HCT116 (cell line): ENCODE measurements around the gene SPAG5. TPM values are rescaled to one million over a fixed set of nuclear protein-coding genes. Genes with fewer than 3 reads are reported as not detected.

Experiments
- ATAC-seq: fragments of 200-7000 bp; cut with Tn5 transposase; 2 replicates; pipeline ENCODE4 v1.9.1; 2020; ENCODE audit warnings: mild to moderate bottlenecking, moderate library complexity
- BruUV-seq: library from RNA; stranded (reverse); fragments of 400-500 nt; replicated peaks from 2 replicates; lab custom pipeline; 2021; lab: Mats Ljungman, UMichigan
- CTCF ChIA-PET: fragments of 300-600 bp; sonication (Branson Sonifier 250); formaldehyde crosslinking; loops from one replicate; lab custom pipeline; 2021; ENCODE audit warnings: antibody characterized with exemption; lab: Charles Lee
- POLR2A ChIA-PET: fragments of 300-600, 350-600 bp; sonication (Branson Sonifier 250); formaldehyde crosslinking; loops from one replicate; lab custom pipeline; 2021; ENCODE audit warnings: antibody characterized with exemption; lab: Charles Lee
- RAD21 ChIA-PET, 2 experiments: fragments of 300-600 bp; sonication (Branson Sonifier 250); formaldehyde crosslinking; loops; one replicate each; lab custom pipeline; 2023; ENCODE audit warnings: low total read pairs in 2 of 2; ENCODE audit not compliant: uncharacterized antibody in 2 of 2, unreplicated experiment in 2 of 2, low non-redundant PET in 1 of 2; lab: Charles Lee
- DNase-seq: peaks from one replicate; pipeline ENCODE4 v3.0.0-alpha.2; 2010; ENCODE audit warnings: low read depth, low spot score
- H2AFZ ChIP-seq: fragments of 200-600 bp; shearing (Covaris generic), sonication (generic); 2 replicates; pipeline ENCODE4 v1.6.1; 2017; ENCODE audit warnings: low read depth, mixed run types, mixed read lengths, antibody characterized with exemption, low read length; ENCODE audit not compliant: poor library complexity, severe bottlenecking
- H3K27ac ChIP-seq: 2 replicates; pipeline ENCODE4 v1.5.1; 2012; ENCODE audit warnings: low read depth, low read length
- H3K27me3 ChIP-seq: fragments of 200-600 bp; sonication (generic); 2 replicates; pipeline ENCODE4 v1.6.1; 2016; ENCODE audit warnings: mixed run types, low read length, mixed read lengths; ENCODE audit not compliant: insufficient read depth
- H3K36me3 ChIP-seq, 2 experiments: fragments of 200-500 bp in 1 of 2; fragments of 200-600 bp in 1 of 2; sonication (Bioruptor generic) in 1 of 2; sonication (generic) in 1 of 2; 2 replicates each; pipeline versions ENCODE4 v1.5.1 to v1.6.1; 2014 to 2016; ENCODE audit warnings: low read length in 2 of 2, inconsistent platforms in 1 of 2, mixed read lengths in 1 of 2, mixed run types in 1 of 2; ENCODE audit not compliant: insufficient read depth in 2 of 2, control insufficient read depth in 1 of 2
- H3K4me1 ChIP-seq, 2 experiments: fragments of 200-600 bp in 1 of 2; sonication (generic) in 1 of 2; 2 replicates each; pipeline versions ENCODE4 v1.5.1 to v1.6.1; 2012 to 2017; ENCODE audit warnings: low read length in 2 of 2, inconsistent platforms in 1 of 2, mild to moderate bottlenecking in 1 of 2, mixed read lengths in 1 of 2, mixed run types in 1 of 2, moderate library complexity in 1 of 2; ENCODE audit not compliant: insufficient read depth in 2 of 2, control insufficient read depth in 1 of 2
- H3K4me2 ChIP-seq: fragments of 200-600 bp; sonication (generic); 2 replicates; pipeline ENCODE4 v1.6.1; 2017; ENCODE audit warnings: mixed run types, low read length, mixed read lengths
- H3K4me3 ChIP-seq, 2 experiments: fragments of 200-600 bp in 1 of 2; sonication (generic) in 1 of 2; replicated peaks in 1 of 2; 2 replicates each; pipeline ENCODE4 v1.5.1; 2011 to 2016; ENCODE audit warnings: low read length in 2 of 2, control low read depth in 1 of 2, low read depth in 1 of 2, mild to moderate bottlenecking in 1 of 2, mixed read lengths in 1 of 2, mixed run types in 1 of 2
- H3K79me2 ChIP-seq: fragments of 200-600 bp; sonication (generic); 2 replicates; pipeline ENCODE4 v1.6.1; 2017; ENCODE audit warnings: mild to moderate bottlenecking, mixed run types, low read length, moderate library complexity, mixed read lengths; ENCODE audit not compliant: insufficient read depth
- H3K9ac ChIP-seq: fragments of 200-600 bp; sonication (generic); 2 replicates; pipeline ENCODE4 v1.6.1; 2016; ENCODE audit warnings: low read length, mixed read lengths
- H3K9me2 ChIP-seq: fragments of 200-600 bp; sonication (generic), shearing (Covaris generic); 2 replicates; pipeline ENCODE4 v1.6.1; 2017; ENCODE audit warnings: mixed run types, mild to moderate bottlenecking, moderate library complexity; ENCODE audit not compliant: insufficient read depth
- H3K9me3 ChIP-seq, 2 experiments: fragments of 200-500 bp in 1 of 2; fragments of 200-600 bp in 1 of 2; sonication (Bioruptor generic) in 1 of 2; sonication (generic) in 1 of 2; 2 replicates each; pipeline ENCODE4 v1.6.1; 2014 to 2017; ENCODE audit warnings: low read length in 2 of 2, mixed read lengths in 2 of 2, inconsistent platforms in 1 of 2, low read depth in 1 of 2, mild to moderate bottlenecking in 1 of 2, mixed run types in 1 of 2, moderate library complexity in 1 of 2; ENCODE audit not compliant: control insufficient read depth in 1 of 2, insufficient read depth in 1 of 2
- H4K20me1 ChIP-seq: fragments of 200-600 bp; sonication (generic), shearing (Covaris generic); 2 replicates; pipeline ENCODE4 v1.6.1; 2017; ENCODE audit warnings: mixed run types, mild to moderate bottlenecking, moderate library complexity; ENCODE audit not compliant: insufficient read depth
- CBX3 ChIP-seq: IDR thresholded peaks from 2 replicates; pipeline ENCODE4 v1.6.1; 2012; ENCODE audit warnings: low read depth
- CEBPB ChIP-seq: IDR thresholded peaks from 2 replicates; pipeline ENCODE4 v1.6.1; 2012; ENCODE audit warnings: low read depth
- CTCF ChIP-seq, 3 experiments: fragments of 200-600 bp in 1 of 3; sonication (generic) in 1 of 3; IDR thresholded peaks in 2 of 3; conservative IDR thresholded peaks in 1 of 3; 2 replicates each; pipeline ENCODE4 v1.5.1; 2012 to 2017; ENCODE audit warnings: low read depth in 2 of 3, low read length in 2 of 3, antibody characterized with exemption in 1 of 3, borderline replicate concordance in 1 of 3, control low read depth in 1 of 3, mild to moderate bottlenecking in 1 of 3, mixed read lengths in 1 of 3, mixed run types in 1 of 3, moderate library complexity in 1 of 3; ENCODE audit not compliant: insufficient read depth in 1 of 3
- ELF1 ChIP-seq: IDR thresholded peaks from 2 replicates; pipeline ENCODE4 v1.6.1; 2012; ENCODE audit warnings: low read depth, borderline replicate concordance
- EZH2 ChIP-seq: fragments of 200-600 bp; sonication (generic); IDR thresholded peaks from 2 replicates; pipeline ENCODE4 v1.6.1; 2017; ENCODE audit warnings: antibody characterized with exemption, mixed run types
- EZH2phosphoT487 ChIP-seq: fragments of 200-600 bp; IDR thresholded peaks from 2 replicates; pipeline ENCODE4 v1.6.1; 2018; ENCODE audit warnings: antibody characterized with exemption, borderline replicate concordance
- JUND ChIP-seq: IDR thresholded peaks from 2 replicates; pipeline ENCODE4 v1.6.1; 2012
- MAX ChIP-seq: IDR thresholded peaks from 2 replicates; pipeline ENCODE4 v1.6.1; 2012
- POLR2A ChIP-seq: IDR thresholded peaks from 2 replicates; pipeline ENCODE4 v1.7.0; 2011; ENCODE audit warnings: borderline replicate concordance; ENCODE audit not compliant: insufficient read depth, insufficient read length; ENCODE audit errors: extremely low read depth
- POLR2AphosphoS5 ChIP-seq: IDR thresholded peaks from 2 replicates; pipeline ENCODE4 v1.6.1; 2011; ENCODE audit warnings: mild to moderate bottlenecking, low read depth, low read length, moderate library complexity
- RAD21 ChIP-seq: IDR thresholded peaks from 2 replicates; pipeline ENCODE4 v1.6.1; 2012; ENCODE audit warnings: low read depth, mild to moderate bottlenecking
- SIN3A ChIP-seq: IDR thresholded peaks from 2 replicates; pipeline ENCODE4 v1.6.1; 2012; ENCODE audit warnings: low read depth
- SRF ChIP-seq: IDR thresholded peaks from 2 replicates; pipeline ENCODE4 v1.6.1; 2012; ENCODE audit warnings: low read depth
- YY1 ChIP-seq: IDR thresholded peaks from 2 replicates; pipeline ENCODE4 v1.6.1; 2011; ENCODE audit warnings: low read length, low read depth, moderate library complexity, mild to moderate bottlenecking; ENCODE audit not compliant: insufficient replicate concordance; ENCODE audit errors: extremely low read depth
- ZFX ChIP-seq: fragments of 450-650 bp; IDR thresholded peaks from 2 replicates; pipeline ENCODE4 v1.6.1; 2017
- ZNF274 ChIP-seq: fragments of 200-500 bp; sonication (Bioruptor generic); IDR thresholded peaks from 2 replicates; pipeline ENCODE4 v1.6.1; 2014; ENCODE audit warnings: mild to moderate bottlenecking, low read depth, low read length, inconsistent platforms
- intact Hi-C: fragments of 100-400 bp; cut with micrococcal nuclease; formaldehyde crosslinking; loops from 2 replicates; pipeline ENCODE4 v1.10.0; 2022
- total RNA-seq: library from RNA; stranded (reverse); gene quantifications from one replicate; pipeline ENCODE4 v1.2.1, GENCODE V29; 2021; ENCODE audit not compliant: unreplicated experiment
- TF ChIP-seq, protein P1 (sequence below): IDR thresholded peaks from 2 replicates; pipeline ENCODE4 v1.6.1; 2012
- TF ChIP-seq, protein P2 (sequence below): IDR thresholded peaks from 2 replicates; pipeline ENCODE4 v1.6.1; 2011; ENCODE audit warnings: mild to moderate bottlenecking, low read length, moderate library complexity; ENCODE audit not compliant: insufficient replicate concordance; ENCODE audit errors: extremely low read depth
- TF ChIP-seq, protein P3 (sequence below): IDR thresholded peaks from 2 replicates; pipeline ENCODE4 v1.6.1; 2012; ENCODE audit warnings: low read depth

Gene SPAG5
- total RNA-seq, 1 experiment from 2014 or later: 94.9 TPM

GRCh38 chr17:28569446-28569845 lies 29.4 kb downstream of the SPAG5 start:
- H4K20me1 ChIP-seq: no peaks in the 10 kb centered on the region
- intact Hi-C loops: no loop called here
- no peak overlapping the region for H3K4me3 ChIP-seq
- H3K9me3 ChIP-seq: no peaks in the 10 kb centered on the region
- no peak overlapping the region for H3K9ac ChIP-seq
- H3K27ac ChIP-seq: no peak overlapping the region
- DNase-seq (no peak), ATAC-seq (no peak)
- no peak overlapping the region for H3K4me2 ChIP-seq
- H3K4me1 ChIP-seq: peaks cover 0 to 20% of the 10 kb centered on the region in 2 experiments; a peak in 3 of 4 replicates
- BruUV-seq: TSS peak; percentile 45
- H2AFZ ChIP-seq: no peak overlapping the region
- RAD21 ChIA-PET: no interaction called here
- no peaks in the 10 kb centered on the region for H3K9me2 ChIP-seq
- peaks cover 0 to 4% of the 10 kb centered on the region in 2 experiments; a peak in 1 of 4 replicates for H3K36me3 ChIP-seq
- no peak for TF ChIP-seq MAX
- TF ChIP-seq CEBPB: no peak
- TF ChIP-seq ZNF274: no peak
- TF ChIP-seq POLR2AphosphoS5: no peak
- TF ChIP-seq YY1: no peak
- TF ChIP-seq POLR2A: no peak
- TF ChIP-seq JUND: no peak
- TF ChIP-seq ZFX: no peak
- TF ChIP-seq EZH2: no peak
- TF ChIP-seq CBX3: no peak
- TF ChIP-seq, protein P1, sequence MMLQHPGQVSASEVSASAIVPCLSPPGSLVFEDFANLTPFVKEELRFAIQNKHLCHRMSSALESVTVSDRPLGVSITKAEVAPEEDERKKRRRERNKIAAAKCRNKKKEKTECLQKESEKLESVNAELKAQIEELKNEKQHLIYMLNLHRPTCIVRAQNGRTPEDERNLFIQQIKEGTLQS: no peak
- no peak for TF ChIP-seq EZH2phosphoT487
- TF ChIP-seq SIN3A: no peak
- no peak for TF ChIP-seq ELF1
- no peak for TF ChIP-seq CTCF (IDR thresholded peaks at IDR 0.05 in 2 of 3, conservative IDR thresholded peaks at IDR 0.05 in 1 of 3; ENCODE audit: borderline replicate concordance in 1 of 3, insufficient read depth in 1 of 3, low read depth in 2 of 3, low read length in 2 of 3)
- TF ChIP-seq, protein P2, sequence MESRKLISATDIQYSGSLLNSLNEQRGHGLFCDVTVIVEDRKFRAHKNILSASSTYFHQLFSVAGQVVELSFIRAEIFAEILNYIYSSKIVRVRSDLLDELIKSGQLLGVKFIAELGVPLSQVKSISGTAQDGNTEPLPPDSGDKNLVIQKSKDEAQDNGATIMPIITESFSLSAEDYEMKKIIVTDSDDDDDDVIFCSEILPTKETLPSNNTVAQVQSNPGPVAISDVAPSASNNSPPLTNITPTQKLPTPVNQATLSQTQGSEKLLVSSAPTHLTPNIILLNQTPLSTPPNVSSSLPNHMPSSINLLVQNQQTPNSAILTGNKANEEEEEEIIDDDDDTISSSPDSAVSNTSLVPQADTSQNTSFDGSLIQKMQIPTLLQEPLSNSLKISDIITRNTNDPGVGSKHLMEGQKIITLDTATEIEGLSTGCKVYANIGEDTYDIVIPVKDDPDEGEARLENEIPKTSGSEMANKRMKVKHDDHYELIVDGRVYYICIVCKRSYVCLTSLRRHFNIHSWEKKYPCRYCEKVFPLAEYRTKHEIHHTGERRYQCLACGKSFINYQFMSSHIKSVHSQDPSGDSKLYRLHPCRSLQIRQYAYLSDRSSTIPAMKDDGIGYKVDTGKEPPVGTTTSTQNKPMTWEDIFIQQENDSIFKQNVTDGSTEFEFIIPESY: no peak
- TF ChIP-seq RAD21: no peak
- TF ChIP-seq SRF: no peak
- TF ChIP-seq, protein P3, sequence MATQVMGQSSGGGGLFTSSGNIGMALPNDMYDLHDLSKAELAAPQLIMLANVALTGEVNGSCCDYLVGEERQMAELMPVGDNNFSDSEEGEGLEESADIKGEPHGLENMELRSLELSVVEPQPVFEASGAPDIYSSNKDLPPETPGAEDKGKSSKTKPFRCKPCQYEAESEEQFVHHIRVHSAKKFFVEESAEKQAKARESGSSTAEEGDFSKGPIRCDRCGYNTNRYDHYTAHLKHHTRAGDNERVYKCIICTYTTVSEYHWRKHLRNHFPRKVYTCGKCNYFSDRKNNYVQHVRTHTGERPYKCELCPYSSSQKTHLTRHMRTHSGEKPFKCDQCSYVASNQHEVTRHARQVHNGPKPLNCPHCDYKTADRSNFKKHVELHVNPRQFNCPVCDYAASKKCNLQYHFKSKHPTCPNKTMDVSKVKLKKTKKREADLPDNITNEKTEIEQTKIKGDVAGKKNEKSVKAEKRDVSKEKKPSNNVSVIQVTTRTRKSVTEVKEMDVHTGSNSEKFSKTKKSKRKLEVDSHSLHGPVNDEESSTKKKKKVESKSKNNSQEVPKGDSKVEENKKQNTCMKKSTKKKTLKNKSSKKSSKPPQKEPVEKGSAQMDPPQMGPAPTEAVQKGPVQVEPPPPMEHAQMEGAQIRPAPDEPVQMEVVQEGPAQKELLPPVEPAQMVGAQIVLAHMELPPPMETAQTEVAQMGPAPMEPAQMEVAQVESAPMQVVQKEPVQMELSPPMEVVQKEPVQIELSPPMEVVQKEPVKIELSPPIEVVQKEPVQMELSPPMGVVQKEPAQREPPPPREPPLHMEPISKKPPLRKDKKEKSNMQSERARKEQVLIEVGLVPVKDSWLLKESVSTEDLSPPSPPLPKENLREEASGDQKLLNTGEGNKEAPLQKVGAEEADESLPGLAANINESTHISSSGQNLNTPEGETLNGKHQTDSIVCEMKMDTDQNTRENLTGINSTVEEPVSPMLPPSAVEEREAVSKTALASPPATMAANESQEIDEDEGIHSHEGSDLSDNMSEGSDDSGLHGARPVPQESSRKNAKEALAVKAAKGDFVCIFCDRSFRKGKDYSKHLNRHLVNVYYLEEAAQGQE: no peak
- peaks cover 32% of the 10 kb centered on the region for H3K79me2 ChIP-seq
- CTCF ChIA-PET: no interaction called here
- H3K27me3 ChIP-seq: no peaks in the 10 kb centered on the region
- POLR2A ChIA-PET: no interaction called here
